GM13976 (cell line): Measurements from ENCODE around the gene PLS3.

Experiments
- DNase-seq: peaks from one replicate; pipeline ENCODE4 v3.0.0; 2012; ENCODE audit warnings: low spot score
- CTCF ChIP-seq: IDR thresholded peaks from 2 replicates; pipeline ENCODE4 v1.5.1; 2012; ENCODE audit warnings: borderline replicate concordance, mild to moderate bottlenecking; ENCODE audit not compliant: insufficient read depth; ENCODE audit errors: extremely low read depth, missing control alignments, control extremely low read depth
- in situ Hi-C: fragments of 300-500 bp; cut with MboI; formaldehyde crosslinking; loops from one replicate; pipeline ENCODE4 v1.12.0; 2022; ENCODE audit warnings: low sequenced_read_pairs, mixed read lengths, inconsistent platforms; ENCODE audit not compliant: unreplicated experiment

The PLS3 gene

GRCh38 chrX:115665122-115665521 lies 104.1 kb downstream of the PLS3 start:
- no peak for DNase-seq
- in situ Hi-C loops, result no loop called here
- TF ChIP-seq CTCF, result no peak

GRCh38 chrX:115679460-115679859 lies 118.5 kb downstream of the PLS3 start:
- TF ChIP-seq CTCF, result peak; percentile 15
- in situ Hi-C loops, result no loop called here
- peak; percentile 39 for DNase-seq

- in situ Hi-C loops, result no loop called here
- no peak for TF ChIP-seq CTCF
These were observed 126.6 kb downstream of the PLS3 start for GRCh38 chrX:115687595-115687994.

GRCh38 chrX:115689931-115690330 lies 129.0 kb downstream of the PLS3 start:
- TF ChIP-seq CTCF, result no peak

More at GRCh38 chrX:115687595-115687994, 126.6 kb downstream of the PLS3 start:
- no peak for DNase-seq

GRCh38 chrX:115690511-115691216 lies 129.7 kb downstream of the PLS3 start:
- in situ Hi-C loops, result no loop called here
- DNase-seq, result peak; percentile 64
- peak; percentile 86 for TF ChIP-seq CTCF

More at GRCh38 chrX:115689931-115690330, 129.0 kb downstream of the PLS3 start:
- no peak for DNase-seq
- in situ Hi-C loops, result no loop called here

GRCh38 chrX:115693476-115693875 lies 132.5 kb downstream of the PLS3 start:
- in situ Hi-C loops, result no loop called here
- DNase-seq, result no peak
- no peak for TF ChIP-seq CTCF

- in situ Hi-C loops, result no loop called here
- no peak for TF ChIP-seq CTCF
- DNase-seq, result no peak
These were observed 133.1 kb downstream of the PLS3 start for GRCh38 chrX:115694028-115694427.
